ENCODE measurements around the gene GRAP2.

DNA sequence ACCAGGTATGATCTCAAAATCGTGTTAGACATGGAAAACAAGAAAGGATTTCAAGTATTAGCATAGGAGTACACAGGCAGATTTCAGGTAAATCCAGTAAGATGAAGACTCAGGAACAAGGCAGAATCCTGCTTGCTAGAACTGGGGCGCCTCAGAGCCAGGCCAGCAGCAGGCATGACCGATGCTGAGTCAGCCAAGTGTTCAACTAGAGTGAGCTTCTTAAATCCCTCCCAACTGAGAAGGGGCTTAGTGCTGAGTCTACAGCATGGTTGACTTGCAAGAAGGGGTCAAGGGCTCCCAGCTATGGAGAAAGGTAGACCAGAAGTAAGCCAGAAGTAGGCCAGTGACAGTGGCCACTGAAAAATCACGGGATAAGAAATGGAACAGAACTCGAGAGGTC, 12.4 kb downstream of the GRAP2 start:
- TF ChIP-seq, protein P1, sequence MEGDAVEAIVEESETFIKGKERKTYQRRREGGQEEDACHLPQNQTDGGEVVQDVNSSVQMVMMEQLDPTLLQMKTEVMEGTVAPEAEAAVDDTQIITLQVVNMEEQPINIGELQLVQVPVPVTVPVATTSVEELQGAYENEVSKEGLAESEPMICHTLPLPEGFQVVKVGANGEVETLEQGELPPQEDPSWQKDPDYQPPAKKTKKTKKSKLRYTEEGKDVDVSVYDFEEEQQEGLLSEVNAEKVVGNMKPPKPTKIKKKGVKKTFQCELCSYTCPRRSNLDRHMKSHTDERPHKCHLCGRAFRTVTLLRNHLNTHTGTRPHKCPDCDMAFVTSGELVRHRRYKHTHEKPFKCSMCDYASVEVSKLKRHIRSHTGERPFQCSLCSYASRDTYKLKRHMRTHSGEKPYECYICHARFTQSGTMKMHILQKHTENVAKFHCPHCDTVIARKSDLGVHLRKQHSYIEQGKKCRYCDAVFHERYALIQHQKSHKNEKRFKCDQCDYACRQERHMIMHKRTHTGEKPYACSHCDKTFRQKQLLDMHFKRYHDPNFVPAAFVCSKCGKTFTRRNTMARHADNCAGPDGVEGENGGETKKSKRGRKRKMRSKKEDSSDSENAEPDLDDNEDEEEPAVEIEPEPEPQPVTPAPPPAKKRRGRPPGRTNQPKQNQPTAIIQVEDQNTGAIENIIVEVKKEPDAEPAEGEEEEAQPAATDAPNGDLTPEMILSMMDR (IDR thresholded peaks at IDR 0.05): no peak
- no peak for TF ChIP-seq POLR2A (IDR thresholded peaks at IDR 0.05; ENCODE audit: low read depth)

Data from esophagus muscularis mucosa (tissue), 3 donors.